Pulmonary artery endothelial cell (primary cell): ENCODE results near the gene SON. TPM values are rescaled to one million over a fixed set of nuclear protein-coding genes. Genes with fewer than 3 reads are reported as not detected.
"Not testable (repeated sequence)": the region's sequence is repeated elsewhere in the genome, so short reads cannot be mapped to it uniquely, and the experiment has no call there.

Source experiments
- DNase-seq: peaks from one replicate; pipeline ENCODE4 v3.0.0-alpha.2; 2011; ENCODE audit warnings: low read depth, low spot score
- total RNA-seq: library from RNA; depleted of rRNA; stranded (reverse); fragments of >200 nt; gene quantifications from 2 replicates; pipeline ENCODE4 v1.2.3, GENCODE V29; 2014

SON gene
- 128 and 173 TPM in 2 replicates for total RNA-seq

GRCh38 chr21:33542640-33543504 is at the start of gene SON:
TSS of gene SON (plus strand) at chr21:33543038. CDS start at chr21:33543093, 55 bp downstream.
- peak; percentile 98 for DNase-seq

GRCh38 chr21:33493756-33494155 is 49.1 kb upstream of the SON start:
- no peak for DNase-seq

GRCh38 chr21:33495743-33496142 is 47.1 kb upstream of the SON start:
- DNase-seq: no peak

- no peak for DNase-seq
Measured at GRCh38 chr21:33496345-33496744, 46.5 kb upstream of the SON start.

GRCh38 chr21:33505833-33506232 is 37.0 kb upstream of the SON start:
- DNase-seq: no peak

GRCh38 chr21:33507003-33507402 is 35.8 kb upstream of the SON start:
- DNase-seq: not testable (repeated sequence)

- DNase-seq: no peak
Measured at GRCh38 chr21:33510826-33511225, 32.0 kb upstream of the SON start.

- no peak for DNase-seq
Measured at GRCh38 chr21:33511639-33512038, 31.2 kb upstream of the SON start.

GRCh38 chr21:33512481-33512880 is 30.4 kb upstream of the SON start:
- no peak for DNase-seq

- DNase-seq: no peak
Measured at GRCh38 chr21:33514229-33514628, 28.6 kb upstream of the SON start.

- no peak for DNase-seq
Measured at GRCh38 chr21:33518899-33519298, 23.9 kb upstream of the SON start.

- no peak for DNase-seq
Measured at GRCh38 chr21:33522297-33522952, 20.4 kb upstream of the SON start.

GRCh38 chr21:33522953-33523349 is 19.9 kb upstream of the SON start:
- no peak for DNase-seq

GRCh38 chr21:33531007-33531406 is 11.8 kb upstream of the SON start:
- DNase-seq: no peak

- DNase-seq: no peak
Measured at GRCh38 chr21:33537212-33537611, 5.6 kb upstream of the SON start.

- DNase-seq: no peak
Measured at GRCh38 chr21:33539616-33540015, 3.2 kb upstream of the SON start.

GRCh38 chr21:33540711-33541104 is 2.1 kb upstream of the SON start:
- no peak for DNase-seq

- DNase-seq: no peak
Measured at GRCh38 chr21:33541105-33541711, 1.6 kb upstream of the SON start.

- DNase-seq: peak; percentile 19
Measured at GRCh38 chr21:33541756-33542639, 840 bp upstream of the SON start, which contains the start of gene GART. TSS of gene GART (minus strand) at chr21:33542117. CDS start at chr21:33539315, 2,802 bp downstream.

GRCh38 chr21:33543505-33544129 is 779 bp downstream of the SON start:
- DNase-seq: peak; percentile 5
